GM12892 (cell line): ENCODE data around the gene CIAPIN1.
"Not testable (repeated sequence)": the region's sequence is repeated elsewhere in the genome, so short reads cannot be mapped to it uniquely, and the experiment has no call there.

Source experiments
- DNase-seq: peaks from one replicate; pipeline ENCODE4 v3.0.0; 2011; ENCODE audit not compliant: insufficient read length
- FAIRE-seq: peaks from 2 replicates; lab custom pipeline; 2011; peaks lifted over from hg19 to GRCh38; lab: Jason Lieb, UNC
- POLR2A ChIP-seq: IDR thresholded peaks from 2 replicates; pipeline ENCODE4 v1.6.1; 2011; ENCODE audit warnings: low read depth, low read length, control low read depth
- POLR2AphosphoS5 ChIP-seq: IDR thresholded peaks from 2 replicates; pipeline ENCODE4 v1.6.1; 2011; ENCODE audit warnings: low read depth, low read length, control low read depth
- TAF1 ChIP-seq: IDR thresholded peaks from 2 replicates; pipeline ENCODE4 v1.6.1; 2011; ENCODE audit warnings: low read depth, mild to moderate bottlenecking, control low read depth, low read length, borderline replicate concordance

Gene CIAPIN1

DNA sequence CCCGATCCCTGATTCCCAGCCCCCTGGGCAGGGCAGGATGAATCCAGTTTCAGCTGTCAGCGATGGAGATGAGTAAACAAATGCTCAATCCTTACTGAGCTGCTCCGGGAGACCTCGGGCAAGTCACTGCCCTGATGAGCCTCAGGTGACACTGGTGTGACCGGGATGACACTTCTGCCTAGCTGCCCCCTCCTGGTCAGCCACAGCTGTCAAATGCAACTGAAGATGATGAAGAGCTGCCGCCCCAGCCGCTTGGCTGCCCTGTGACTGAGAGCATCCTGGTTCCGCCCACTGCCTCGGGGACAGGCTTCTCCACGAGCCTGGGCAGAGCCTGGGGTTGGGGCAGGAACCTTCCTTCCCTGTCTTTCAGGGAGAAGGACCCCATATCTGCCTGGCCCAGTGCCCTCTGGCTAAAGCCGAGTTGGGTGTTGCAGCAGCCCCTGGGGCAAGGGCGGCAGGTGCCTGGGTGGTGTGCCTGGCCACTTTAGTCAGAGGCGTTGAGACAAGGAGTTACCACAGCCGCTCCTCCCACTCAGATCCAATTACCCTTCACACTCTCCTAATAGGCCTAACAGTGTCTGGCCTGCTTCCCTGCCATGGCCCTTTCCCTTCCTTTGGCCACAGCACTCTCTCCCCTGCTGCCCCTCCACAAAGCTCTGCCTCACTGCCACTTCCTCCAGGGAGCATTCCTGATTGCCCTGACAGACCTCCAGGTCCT is 37.2 kb downstream of the CIAPIN1 start:
- no peak for FAIRE-seq
- TF ChIP-seq TAF1: no peak
- no peak for TF ChIP-seq POLR2AphosphoS5
- TF ChIP-seq POLR2A: no peak
- DNase-seq: no peak

DNA sequence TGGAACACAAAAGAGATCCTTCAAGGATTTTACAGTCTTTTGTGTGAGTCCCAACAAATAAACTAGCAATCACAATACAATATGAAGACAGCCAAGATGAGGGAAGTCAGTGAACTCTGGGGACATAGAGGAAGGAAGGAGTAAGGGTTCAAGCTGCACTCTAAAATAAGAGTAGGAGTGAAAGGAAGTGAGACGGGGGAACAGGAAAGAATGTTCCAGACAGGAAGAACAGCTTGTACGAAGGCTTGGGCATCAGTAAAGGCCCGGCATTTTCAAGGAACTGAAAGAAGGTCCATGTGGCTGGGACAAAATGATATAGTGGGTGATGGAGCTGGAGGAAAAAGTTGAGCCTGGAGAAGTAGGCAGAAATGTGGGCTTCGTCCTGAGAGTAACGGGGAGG is 38.1 kb downstream of the CIAPIN1 start:
- TF ChIP-seq TAF1: no peak
- TF ChIP-seq POLR2AphosphoS5: no peak
- TF ChIP-seq POLR2A: no peak
- DNase-seq (no peak), FAIRE-seq (peak; percentile 57)

DNA sequence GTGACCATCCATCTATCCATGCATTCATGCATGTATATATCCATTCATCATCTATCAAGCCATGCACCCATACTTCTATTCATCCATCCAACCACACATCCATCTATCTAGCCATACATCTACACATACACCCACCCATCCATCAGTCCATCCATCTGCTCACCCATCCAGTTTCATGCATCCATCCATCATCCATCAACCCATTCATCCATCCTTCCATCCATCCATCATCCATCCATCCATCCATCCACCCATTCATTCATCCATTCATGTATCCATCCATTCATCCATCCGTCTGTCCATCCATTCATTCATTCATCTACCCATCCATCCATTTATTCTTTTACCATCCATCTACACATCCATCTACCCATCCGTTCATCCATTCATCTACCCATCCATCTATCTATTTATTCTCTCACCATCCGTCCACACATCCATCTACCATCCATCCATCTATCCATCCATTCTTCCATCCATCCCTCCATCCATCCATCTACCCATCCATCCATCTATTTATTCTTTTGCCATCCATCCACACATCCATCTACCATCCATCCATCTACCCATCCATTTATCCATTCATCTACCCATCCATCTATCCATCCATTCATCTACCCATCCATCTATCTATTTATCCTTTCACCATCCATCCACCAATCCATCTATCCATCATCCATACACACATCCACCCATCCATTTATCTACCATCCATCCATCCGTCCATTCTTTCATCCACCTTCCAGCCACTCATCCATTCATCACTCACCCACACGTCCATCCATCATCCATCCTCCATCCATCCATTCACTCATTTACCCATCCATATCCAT is 39.4 kb downstream of the CIAPIN1 start:
- TF ChIP-seq POLR2AphosphoS5: no peak
- TF ChIP-seq POLR2A: no peak
- TF ChIP-seq TAF1: no peak
- FAIRE-seq (no peak), DNase-seq (no peak)

DNA sequence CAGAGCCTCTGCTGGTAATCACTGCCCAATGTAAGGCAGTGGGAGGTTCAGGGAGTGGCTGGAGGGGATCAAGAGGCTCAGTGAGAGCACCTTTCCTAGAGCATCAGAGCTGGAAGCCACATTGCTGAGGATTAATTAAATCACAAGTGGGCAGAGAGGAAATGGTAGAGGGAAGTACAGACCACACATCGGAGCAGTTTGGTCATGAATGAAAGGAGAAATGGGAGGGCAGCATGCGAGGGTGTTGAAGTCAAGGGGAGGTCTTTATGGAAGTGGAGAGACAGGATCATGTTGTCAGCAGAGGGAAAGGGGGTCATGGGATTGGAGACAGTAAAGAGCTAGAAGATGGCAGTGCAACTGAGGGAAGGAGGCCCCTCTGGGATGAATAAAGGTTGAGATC is 40.3 kb downstream of the CIAPIN1 start:
- FAIRE-seq (peak; percentile 75), DNase-seq (no peak)
- TF ChIP-seq POLR2A (no peak), TAF1 (no peak), POLR2AphosphoS5 (no peak)

DNA sequence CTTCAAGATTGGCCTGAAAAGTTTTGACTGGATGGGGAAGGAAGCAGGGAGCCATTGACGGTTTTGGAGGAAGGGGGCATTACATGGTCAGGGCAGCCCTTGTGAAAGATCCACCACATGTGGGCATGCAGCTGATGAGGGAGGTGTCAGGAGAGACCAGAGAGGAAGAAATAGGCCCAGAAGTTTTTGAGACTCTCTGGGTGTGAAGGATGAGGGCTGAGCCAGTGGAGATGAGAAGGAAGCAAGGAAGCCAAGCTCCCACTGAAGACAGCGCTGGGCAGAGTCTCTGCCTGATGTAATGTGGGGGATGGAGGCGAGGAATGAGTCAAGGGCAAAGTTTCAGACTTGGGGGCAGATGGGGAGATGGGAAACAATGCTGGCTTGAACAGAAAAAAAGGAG is 42.1 kb downstream of the CIAPIN1 start:
- FAIRE-seq (no peak), DNase-seq (no peak)
- TF ChIP-seq POLR2A: no peak
- TF ChIP-seq TAF1: no peak

DNA sequence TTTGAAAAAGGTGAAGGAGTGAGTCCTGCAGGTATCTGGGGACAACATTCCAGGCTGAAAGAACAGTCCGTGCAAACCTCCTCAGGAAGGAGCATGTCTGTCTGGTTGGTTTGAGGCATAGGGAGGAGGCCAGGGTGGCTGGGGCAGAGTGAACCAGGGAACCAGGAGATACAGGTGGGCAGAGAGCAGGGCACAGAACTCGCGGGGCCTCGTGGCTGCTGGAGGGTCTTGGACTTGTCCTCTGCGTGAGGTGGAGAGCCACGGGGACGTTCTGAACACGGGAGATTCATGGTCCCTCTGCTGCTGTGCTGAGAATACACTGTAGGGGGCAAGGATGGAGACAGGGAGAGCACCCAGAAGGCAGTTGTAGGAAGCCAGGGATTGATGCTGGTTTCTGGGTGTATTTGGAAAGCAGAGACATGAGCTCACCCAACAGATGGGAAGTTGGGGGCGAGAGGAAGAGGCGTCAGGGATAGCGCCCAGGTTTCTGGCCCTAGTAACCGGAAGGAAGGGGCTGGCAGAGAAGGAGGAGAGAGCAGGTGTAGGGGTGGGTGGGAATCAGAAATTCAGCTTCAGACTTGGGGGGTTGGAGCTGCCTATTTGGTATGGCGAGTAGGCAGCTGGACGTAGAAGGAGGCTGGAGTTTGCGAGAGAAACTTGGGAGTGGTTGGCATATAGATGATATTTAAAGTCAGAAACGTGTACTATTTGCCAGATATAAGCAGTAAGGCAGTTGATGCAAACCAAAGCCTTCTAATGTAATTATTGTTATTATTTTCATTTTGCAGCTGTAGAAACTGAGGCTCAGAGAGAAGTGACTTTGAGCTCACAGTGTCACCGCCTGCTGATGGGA is 43.0 kb downstream of the CIAPIN1 start, which contains the start of gene CCL17:
CCL17 (plus strand) TSS at position 803 of the 853 bp plus-strand sequence. CDS start 9,166 bp downstream, outside the sequence.
- FAIRE-seq: no peak

DNA sequence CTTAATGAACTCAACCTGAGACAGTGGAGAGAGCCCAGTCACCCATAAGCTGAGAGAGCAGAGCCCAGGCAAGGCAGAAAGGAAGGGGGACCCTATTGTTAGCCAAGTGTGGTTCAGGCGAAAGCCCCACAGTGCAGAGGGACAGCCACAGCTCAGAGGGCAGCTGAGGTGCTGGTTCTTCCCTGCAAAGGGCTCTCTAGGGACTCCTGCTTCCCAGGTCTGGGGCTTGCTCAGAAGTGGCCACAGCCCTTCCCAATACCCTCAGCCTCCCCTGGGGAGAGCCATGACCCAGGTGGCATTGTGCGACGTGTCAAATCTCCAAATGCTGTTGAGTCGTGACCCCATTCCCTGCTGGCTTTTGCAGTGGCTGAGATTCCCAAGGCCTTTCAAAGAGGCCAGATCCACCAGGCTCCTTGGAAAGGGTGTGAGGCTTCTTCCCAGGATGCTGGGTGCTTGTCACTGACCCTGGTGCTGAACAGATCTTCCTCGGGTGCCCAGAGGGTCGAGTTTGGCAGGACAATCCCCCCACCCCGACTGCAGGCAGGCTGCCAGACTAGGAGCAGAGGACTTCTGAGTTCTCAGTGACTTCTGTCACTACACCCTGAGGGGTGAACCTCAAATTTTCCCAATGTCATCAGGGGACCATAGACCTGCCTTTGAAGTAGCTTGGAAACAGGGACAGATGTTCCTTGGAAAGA is 45.1 kb downstream of the CIAPIN1 start:
- DNase-seq: no peak
- FAIRE-seq: peak; percentile 40
- TF ChIP-seq TAF1: no peak
- TF ChIP-seq POLR2AphosphoS5: no peak
- TF ChIP-seq POLR2A: no peak

More for the DNA sequence above, 43.0 kb downstream of the CIAPIN1 start, which contains the start of gene CCL17:
- TF ChIP-seq POLR2A: no peak
- no peak for DNase-seq

DNA sequence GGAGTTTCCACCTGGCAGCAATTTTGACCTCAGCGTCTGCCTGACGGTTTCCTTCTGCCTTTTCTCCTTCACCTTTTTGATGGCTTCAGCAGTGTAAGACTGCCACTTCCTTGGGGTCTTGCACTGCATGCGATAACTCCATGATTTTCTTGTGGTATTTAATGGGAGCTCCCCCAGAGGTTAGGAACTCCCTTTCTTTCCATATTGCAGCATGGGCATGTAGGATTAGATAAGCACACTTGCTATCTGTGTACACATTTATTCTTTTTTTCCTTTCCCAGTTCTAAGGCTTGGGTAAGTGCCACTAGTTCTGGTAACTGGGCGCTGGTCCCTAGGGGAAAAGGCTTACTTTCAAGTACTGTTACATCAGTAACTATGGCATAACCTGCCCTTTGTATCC is 49.7 kb downstream of the CIAPIN1 start:
- DNase-seq, FAIRE-seq: not testable (repeated sequence)

DNA sequence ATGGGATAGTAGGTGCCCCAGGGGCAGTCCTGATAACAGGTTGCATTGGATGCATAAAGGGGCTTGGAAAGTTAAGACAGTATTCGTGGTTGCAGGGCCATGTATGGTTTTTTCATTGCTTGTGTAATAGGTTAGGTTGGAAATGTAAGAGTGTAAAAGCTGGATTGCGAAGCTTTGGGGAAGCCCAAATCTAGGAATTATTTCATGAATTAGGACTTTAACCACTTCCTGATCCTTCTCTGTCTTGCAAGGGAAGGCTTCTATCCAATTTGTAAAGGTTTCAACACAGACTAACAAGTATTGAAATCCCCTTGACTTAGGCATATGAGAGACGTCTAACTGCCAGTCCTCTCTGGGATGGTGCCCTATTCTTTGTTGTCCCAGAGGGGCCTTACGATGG is 50.4 kb downstream of the CIAPIN1 start:
- TF ChIP-seq TAF1 (no peak), POLR2A (no peak), POLR2AphosphoS5 (no peak)

DNA sequence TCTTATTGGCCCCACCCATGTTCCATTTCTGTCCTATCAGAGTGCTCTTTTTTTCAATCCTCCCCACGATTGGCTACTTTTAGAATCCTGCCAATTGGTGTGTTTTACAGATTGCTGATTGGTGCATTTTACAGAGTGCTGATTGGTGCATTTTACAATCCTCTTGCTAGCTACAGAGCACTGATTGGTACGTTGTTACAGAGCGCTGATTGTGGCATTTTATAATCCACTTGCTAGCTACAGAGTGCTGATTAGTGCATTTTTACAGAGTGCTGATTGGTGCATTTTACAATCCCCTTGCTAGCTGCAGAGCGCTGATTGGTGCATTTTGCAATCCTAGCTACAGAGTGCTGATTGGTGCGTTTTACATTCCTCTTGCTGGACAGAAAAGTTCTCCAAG is 52.2 kb downstream of the CIAPIN1 start:
- TF ChIP-seq POLR2AphosphoS5 (no peak), TAF1 (no peak), POLR2A (no peak)
- no peak for FAIRE-seq
- no peak for DNase-seq

More for the DNA sequence above, 50.4 kb downstream of the CIAPIN1 start:
- FAIRE-seq (no peak), DNase-seq (no peak)

DNA sequence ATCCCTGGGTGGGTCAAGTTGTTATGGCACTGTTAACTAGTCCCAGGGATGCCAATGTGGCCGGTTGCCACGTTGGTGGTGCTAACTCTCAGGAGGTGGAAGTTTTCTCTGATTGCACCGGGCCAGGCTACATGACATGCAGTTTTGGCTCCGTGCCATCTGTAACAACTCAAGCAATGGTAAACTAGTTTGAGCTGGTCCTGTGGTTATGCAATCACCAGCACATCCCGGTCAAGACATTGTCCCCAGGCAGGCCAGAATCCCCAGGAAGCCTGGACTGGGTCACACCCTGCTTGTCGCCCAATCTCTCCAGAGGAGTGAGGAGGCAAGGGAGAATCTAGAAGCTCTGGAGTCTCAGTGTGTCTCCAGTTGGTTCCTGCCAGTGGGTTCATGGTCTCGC is 52.7 kb downstream of the CIAPIN1 start:
- FAIRE-seq: no peak
- TF ChIP-seq TAF1 (no peak), POLR2AphosphoS5 (no peak), POLR2A (no peak)
- DNase-seq: no peak
